ENCODE measurements around the gene PARL. TPM values are rescaled to one million over a fixed set of nuclear protein-coding genes. Genes with fewer than 3 reads are reported as not detected.

Gene PARL
- total and polyA plus RNA-seq, 2 donors (not counting 1 experiment from before 2014, with no cell fraction given), result 23.5 to 46.7 TPM

DNA sequence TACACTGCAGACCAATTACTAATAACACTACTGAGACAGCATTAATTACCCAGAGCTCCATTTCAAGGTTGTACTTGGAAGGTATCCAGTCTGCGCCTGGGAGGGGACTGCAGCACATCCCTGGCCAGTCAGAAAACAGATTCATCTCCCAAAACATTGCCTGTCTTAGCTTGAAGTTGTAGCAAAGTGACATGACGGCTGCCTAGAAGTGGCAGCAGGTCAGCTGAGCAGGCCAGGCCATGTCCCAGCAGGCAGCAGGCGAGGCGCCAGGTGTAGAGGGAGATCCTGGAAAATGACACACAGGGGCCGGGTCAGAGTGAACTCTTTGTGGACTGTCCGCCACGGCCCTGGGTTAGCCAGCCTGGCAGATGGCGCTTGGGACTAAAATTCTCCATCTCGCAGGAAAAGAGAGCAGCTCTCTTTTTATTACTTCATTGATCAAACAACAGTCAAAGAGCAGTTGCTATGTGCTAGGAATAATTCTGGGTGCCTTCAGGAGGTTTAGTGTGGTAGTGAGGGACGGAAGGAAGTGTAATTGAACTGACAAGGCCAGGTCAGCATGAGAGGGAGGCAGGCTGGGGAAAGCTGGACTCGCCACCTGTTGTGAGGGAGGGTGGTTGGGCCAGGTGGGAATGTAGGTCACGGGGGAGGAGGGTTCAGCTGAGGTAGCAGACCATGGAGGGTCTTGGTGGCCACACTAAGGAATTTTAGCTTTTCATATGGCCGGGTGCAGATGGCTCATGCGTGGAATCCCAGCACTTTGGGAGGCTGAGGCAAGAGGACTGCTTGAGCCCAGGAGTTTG, 58.0 kb downstream of the PARL start:
- Histone ChIP-seq H4K20me1 (ENCODE audit: control insufficient read depth, insufficient read depth, low read length, poor library complexity, severe bottlenecking) (no peaks in the 10 kb centered on the region), H3K4me1 (ENCODE audit: control insufficient read depth in 2 of 2, insufficient read depth in 2 of 2, low read length in 2 of 2) (peaks cover 11 to 14% of the 10 kb centered on the region in 2 donors), H3K36me3 (replicated peaks in 1 of 2; ENCODE audit: control extremely low read depth in 1 of 2, control insufficient read depth in 1 of 2, extremely low read depth in 1 of 2, insufficient read depth in 2 of 2, low read length in 1 of 2) (peaks cover 0 to 18% of the 10 kb centered on the region in 2 experiments), H3K4me3 (ENCODE audit: control extremely low read depth in 1 of 5, extremely low read depth in 1 of 5, insufficient read depth in 1 of 5, low read depth in 2 of 5, low read length in 4 of 5) (no peak overlapping the region), H3K9me3 (ENCODE audit: control extremely low read depth in 1 of 3, control insufficient read depth in 2 of 3, insufficient read depth in 1 of 3, low read length in 2 of 3) (no peaks in the 10 kb centered on the region), H3K27ac (ENCODE audit: low read length in 2 of 2) (no peak overlapping the region), H3K79me2 (ENCODE audit: control insufficient read depth, insufficient read depth, low read length) (no peaks in the 10 kb centered on the region), H3K4me2 (replicated peaks; ENCODE audit: low read depth, low read length, poor library complexity, severe bottlenecking) (no peak overlapping the region), H2AFZ (ENCODE audit: insufficient read depth, low read depth, low read length, poor library complexity, severe bottlenecking) (no peak overlapping the region), H3K27me3 (replicated peaks in 1 of 4; ENCODE audit: control extremely low read depth in 1 of 4, control insufficient read depth in 3 of 4, insufficient read depth in 4 of 4, low read length in 3 of 4) (peaks cover 0 to 12% (median 2%) of the 10 kb centered on the region in 4 experiments), H3K9ac (ENCODE audit: low read length) (no peak overlapping the region)
- TF ChIP-seq, protein P1, sequence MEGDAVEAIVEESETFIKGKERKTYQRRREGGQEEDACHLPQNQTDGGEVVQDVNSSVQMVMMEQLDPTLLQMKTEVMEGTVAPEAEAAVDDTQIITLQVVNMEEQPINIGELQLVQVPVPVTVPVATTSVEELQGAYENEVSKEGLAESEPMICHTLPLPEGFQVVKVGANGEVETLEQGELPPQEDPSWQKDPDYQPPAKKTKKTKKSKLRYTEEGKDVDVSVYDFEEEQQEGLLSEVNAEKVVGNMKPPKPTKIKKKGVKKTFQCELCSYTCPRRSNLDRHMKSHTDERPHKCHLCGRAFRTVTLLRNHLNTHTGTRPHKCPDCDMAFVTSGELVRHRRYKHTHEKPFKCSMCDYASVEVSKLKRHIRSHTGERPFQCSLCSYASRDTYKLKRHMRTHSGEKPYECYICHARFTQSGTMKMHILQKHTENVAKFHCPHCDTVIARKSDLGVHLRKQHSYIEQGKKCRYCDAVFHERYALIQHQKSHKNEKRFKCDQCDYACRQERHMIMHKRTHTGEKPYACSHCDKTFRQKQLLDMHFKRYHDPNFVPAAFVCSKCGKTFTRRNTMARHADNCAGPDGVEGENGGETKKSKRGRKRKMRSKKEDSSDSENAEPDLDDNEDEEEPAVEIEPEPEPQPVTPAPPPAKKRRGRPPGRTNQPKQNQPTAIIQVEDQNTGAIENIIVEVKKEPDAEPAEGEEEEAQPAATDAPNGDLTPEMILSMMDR (IDR thresholded peaks at IDR 0.05), result no peak
- ATAC-seq (ENCODE audit: low read depth), result no peak
- Mint-ChIP-seq H3K4me3 (peak overlapping the region; percentile 75), H3K4me1 (peaks cover 16% of the 10 kb centered on the region), H3K27me3 (peaks cover 4% of the 10 kb centered on the region), H3K9me3 (ENCODE audit: insufficient read depth) (no peaks in the 10 kb centered on the region), H3K27ac (peak overlapping the region; percentile 50)
- no peak for DNase-seq
- intact Hi-C loops (cut with micrococcal nuclease), result no loop called here
- WGBS (ENCODE audit: insufficient coverage), result 95% methylated on average over 14 of the region's 14 CpGs
- ChIA-PET POLR2A (no interaction called here), CTCF (interaction anchor here (0.5 to 2.8 kb wide), 2 partner anchors 58 to 332 kb away, joined by 3 to 12 read pairs; partner anchors contain the start of gene PARL)

DNA sequence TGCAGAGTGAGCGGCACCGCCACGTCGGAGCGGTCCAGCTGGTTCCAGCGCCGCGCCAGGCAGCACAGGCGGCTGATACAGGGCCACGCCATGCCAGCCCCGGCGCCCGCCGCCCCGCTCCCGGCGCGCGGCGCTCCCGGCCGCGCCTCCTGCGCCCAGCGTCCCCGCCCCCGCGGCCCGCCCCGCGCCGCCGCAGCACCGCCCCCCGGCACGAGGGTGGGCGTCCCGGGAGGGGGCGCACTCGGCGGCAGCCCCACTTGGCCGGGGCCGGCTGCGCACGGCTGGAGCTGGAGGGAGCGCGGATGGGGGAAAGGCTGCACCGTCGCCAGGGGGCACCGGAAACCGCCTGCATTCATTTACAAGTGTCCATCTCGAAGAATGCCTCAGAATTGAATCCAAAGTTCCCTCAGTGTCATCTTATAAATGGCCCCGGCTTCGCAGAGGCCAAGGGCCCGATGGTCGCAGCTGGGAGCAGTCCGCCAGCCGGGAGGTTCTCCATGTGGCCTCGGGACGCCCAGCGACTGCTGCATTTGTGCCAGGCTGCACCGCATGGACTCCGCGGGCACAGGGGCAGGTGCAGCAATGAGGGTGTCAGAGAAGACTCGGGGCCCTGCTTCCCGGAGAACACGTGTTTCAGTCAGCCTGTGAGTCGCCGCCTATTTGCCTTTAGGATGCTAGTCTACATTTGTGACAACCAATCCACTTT, 59.1 kb downstream of the PARL start, which contains the start of gene MAP6D1:
MAP6D1 (minus strand) TSS at position 122 of the 706 bp plus-strand sequence; CDS start at position 92, 30 bp downstream.
- peak within 1 kb of the TSS; percentile 59 for H2AFZ ChIP-seq (ENCODE audit: insufficient read depth, low read depth, low read length, poor library complexity, severe bottlenecking)
- peak within 1 kb of the TSS; percentile 62 for H3K9ac ChIP-seq (ENCODE audit: low read length)
- DNase-seq (peak; percentile 54), ATAC-seq (ENCODE audit: low read depth) (peak; percentile 82)
- no peak within 1 kb of the TSS for H3K27ac ChIP-seq (ENCODE audit: low read length in 2 of 2)
- H3K27me3 ChIP-seq (replicated peaks in 1 of 4; ENCODE audit: control extremely low read depth in 1 of 4, control insufficient read depth in 3 of 4, insufficient read depth in 4 of 4, low read length in 3 of 4), result peaks cover 0 to 12% (median 2%) of the 10 kb centered on the region in 4 experiments
- H3K4me3 Mint-ChIP-seq, result peak within 1 kb of the TSS; percentile 86
- ChIA-PET POLR2A (interaction anchor here (0.6 kb wide), 1 partner anchor 850 kb away, joined by 3 read pairs; no protein-coding TSS in a partner anchor), CTCF (interaction anchor here (2.8 kb wide), 1 partner anchor 59 kb away, joined by 12 read pairs; the partner anchor contains the start of gene PARL)
- peaks cover 0 to 11% of the 10 kb centered on the region in 2 experiments for H3K36me3 ChIP-seq (replicated peaks in 1 of 2; ENCODE audit: control extremely low read depth in 1 of 2, control insufficient read depth in 1 of 2, extremely low read depth in 1 of 2, insufficient read depth in 2 of 2, low read length in 1 of 2)
- H3K4me2 ChIP-seq (replicated peaks; ENCODE audit: low read depth, low read length, poor library complexity, severe bottlenecking), result peak within 1 kb of the TSS; percentile 89
- peaks cover 16% of the 10 kb centered on the region for H3K4me1 Mint-ChIP-seq
- no peaks in the 10 kb centered on the region for H3K79me2 ChIP-seq (ENCODE audit: control insufficient read depth, insufficient read depth, low read length)
- peaks cover 11 to 14% of the 10 kb centered on the region in 2 donors for H3K4me1 ChIP-seq (ENCODE audit: control insufficient read depth in 2 of 2, insufficient read depth in 2 of 2, low read length in 2 of 2)
- peak within 1 kb of the TSS; percentile 50 for H3K27ac Mint-ChIP-seq
- no peak for TF ChIP-seq EZH2 (IDR thresholded peaks at IDR 0.05; ENCODE audit: borderline replicate concordance, insufficient read depth, low read depth, low read length, poor library complexity, severe bottlenecking)
- TF ChIP-seq, protein P1 (IDR thresholded peaks at IDR 0.05), result no peak
- intact Hi-C loops (cut with micrococcal nuclease), result loop anchor here (1.0 kb wide), 1 partner anchor 59 kb away; the partner anchor contains the start of gene PARL
- no peaks in the 10 kb centered on the region for H3K9me3 ChIP-seq (ENCODE audit: control extremely low read depth in 1 of 3, control insufficient read depth in 2 of 3, insufficient read depth in 1 of 3, low read length in 2 of 3)
- no peaks in the 10 kb centered on the region for H4K20me1 ChIP-seq (ENCODE audit: control insufficient read depth, insufficient read depth, low read length, poor library complexity, severe bottlenecking)
- H3K9me3 Mint-ChIP-seq (ENCODE audit: insufficient read depth), result no peaks in the 10 kb centered on the region
- H3K27me3 Mint-ChIP-seq, result peaks cover 4% of the 10 kb centered on the region
- WGBS (ENCODE audit: insufficient coverage), result 8% methylated on average over 60 of the region's 69 CpGs
- H3K4me3 ChIP-seq (ENCODE audit: control extremely low read depth in 1 of 5, extremely low read depth in 1 of 5, insufficient read depth in 1 of 5, low read depth in 2 of 5, low read length in 4 of 5), result peak within 1 kb of the TSS; percentile 11 to 56 (median 51)
